RPMI8226 (cell line): ENCODE data around the gene PHF2.
"Not testable (repeated sequence)": the region's sequence is repeated elsewhere in the genome, so short reads cannot be mapped to it uniquely, and the experiment has no call there.

ENCODE experiments used
- DNase-seq: peaks from one replicate; pipeline ENCODE4 v3.0.0-alpha.2; 2015

The PHF2 gene

GRCh38 chr9:93655621-93656425 lies 79.4 kb downstream of the PHF2 start:
- no peak for DNase-seq

- no peak for DNase-seq
Measured at GRCh38 chr9:93656426-93657239, 80.2 kb downstream of the PHF2 start.

GRCh38 chr9:93657331-93658111 lies 81.1 kb downstream of the PHF2 start:
- no peak for DNase-seq

- DNase-seq: no peak
Measured at GRCh38 chr9:93658184-93658925, 82.0 kb downstream of the PHF2 start.

GRCh38 chr9:93659044-93659836 lies 82.9 kb downstream of the PHF2 start:
- DNase-seq: no peak

GRCh38 chr9:93659837-93660177 lies 83.4 kb downstream of the PHF2 start:
- no peak for DNase-seq

GRCh38 chr9:93660352-93661046 lies 84.1 kb downstream of the PHF2 start:
- no peak for DNase-seq

- DNase-seq: no peak
Measured at GRCh38 chr9:93661591-93661990, 85.2 kb downstream of the PHF2 start.

- no peak for DNase-seq
Measured at GRCh38 chr9:93662016-93662638, 85.7 kb downstream of the PHF2 start.

- no peak for DNase-seq
Measured at GRCh38 chr9:93662952-93663572, 86.7 kb downstream of the PHF2 start.

- DNase-seq: no peak
Measured at GRCh38 chr9:93663877-93664548, 87.6 kb downstream of the PHF2 start.

GRCh38 chr9:93664549-93665120 lies 88.3 kb downstream of the PHF2 start:
- DNase-seq: no peak

- DNase-seq: no peak
Measured at GRCh38 chr9:93665128-93665636, 88.8 kb downstream of the PHF2 start.

- no peak for DNase-seq
Measured at GRCh38 chr9:93665637-93666438, 89.5 kb downstream of the PHF2 start.

GRCh38 chr9:93666439-93666784 lies 90.0 kb downstream of the PHF2 start:
- not testable (repeated sequence) for DNase-seq

GRCh38 chr9:93667006-93667405 lies 90.6 kb downstream of the PHF2 start:
- no peak for DNase-seq

GRCh38 chr9:93667627-93668026 lies 91.2 kb downstream of the PHF2 start:
- no peak for DNase-seq

- DNase-seq: no peak
Measured at GRCh38 chr9:93668261-93668871, 92.0 kb downstream of the PHF2 start.
